AG09309 (cell line): ENCODE data around the gene ANGPTL8.

Experiments used
- DNase-seq: peaks from one replicate; pipeline ENCODE4 v3.0.0-alpha.2; 2010; ENCODE audit warnings: low read depth
- H3K4me3 ChIP-seq: 2 replicates; pipeline ENCODE4 v1.5.1; 2011; ENCODE audit warnings: mild to moderate bottlenecking, low read depth, low read length, moderate library complexity; ENCODE audit not compliant: control insufficient read depth
- TF ChIP-seq, protein P1 (sequence below): IDR thresholded peaks from 2 replicates; pipeline ENCODE4 v1.5.1; 2011; ENCODE audit warnings: mild to moderate bottlenecking, low read depth, low read length, inconsistent platforms; ENCODE audit not compliant: insufficient read depth, control insufficient read depth; ENCODE audit errors: missing control alignments

Gene ANGPTL8

DNA sequence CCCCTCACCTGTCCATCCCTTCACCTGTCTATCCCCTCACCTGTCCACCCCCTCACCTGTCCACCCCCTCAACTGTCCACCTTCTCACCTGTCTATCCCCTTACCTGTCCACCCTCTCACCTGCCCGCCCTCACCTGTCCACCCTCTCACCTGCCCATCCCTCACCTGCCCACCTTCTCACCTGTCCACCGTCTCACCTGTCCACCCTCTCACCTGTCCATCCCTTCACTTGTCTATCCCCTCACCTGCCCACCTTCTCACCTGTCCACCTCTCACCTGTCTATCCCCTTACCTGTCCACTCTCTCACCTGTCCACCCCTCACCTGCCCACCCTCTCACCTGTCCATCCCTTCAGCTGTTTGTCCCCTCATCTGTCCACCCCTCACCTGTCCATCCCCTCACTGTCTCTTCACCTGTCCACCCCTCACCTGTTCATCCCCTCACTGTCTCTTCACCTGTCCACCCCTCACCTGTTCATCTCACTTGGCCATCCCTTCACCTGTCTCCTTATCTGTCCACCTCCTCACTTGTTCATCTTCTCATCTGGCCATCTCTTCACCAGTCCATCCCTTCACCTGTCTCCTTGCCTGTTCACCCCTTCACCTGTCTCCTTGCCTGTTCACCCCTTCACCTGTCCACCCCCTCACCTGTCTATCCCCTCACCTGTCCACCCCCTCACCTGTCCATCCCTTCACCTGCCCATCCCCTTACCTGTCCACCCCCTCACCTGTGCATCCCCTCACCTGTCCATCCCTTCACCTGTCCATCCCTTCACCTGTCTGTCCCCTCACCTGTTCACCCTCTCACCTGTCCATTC is 29.4 kb upstream of the ANGPTL8 start:
- no peak for DNase-seq
- no peak overlapping the region for H3K4me3 ChIP-seq
- TF ChIP-seq, protein P1, sequence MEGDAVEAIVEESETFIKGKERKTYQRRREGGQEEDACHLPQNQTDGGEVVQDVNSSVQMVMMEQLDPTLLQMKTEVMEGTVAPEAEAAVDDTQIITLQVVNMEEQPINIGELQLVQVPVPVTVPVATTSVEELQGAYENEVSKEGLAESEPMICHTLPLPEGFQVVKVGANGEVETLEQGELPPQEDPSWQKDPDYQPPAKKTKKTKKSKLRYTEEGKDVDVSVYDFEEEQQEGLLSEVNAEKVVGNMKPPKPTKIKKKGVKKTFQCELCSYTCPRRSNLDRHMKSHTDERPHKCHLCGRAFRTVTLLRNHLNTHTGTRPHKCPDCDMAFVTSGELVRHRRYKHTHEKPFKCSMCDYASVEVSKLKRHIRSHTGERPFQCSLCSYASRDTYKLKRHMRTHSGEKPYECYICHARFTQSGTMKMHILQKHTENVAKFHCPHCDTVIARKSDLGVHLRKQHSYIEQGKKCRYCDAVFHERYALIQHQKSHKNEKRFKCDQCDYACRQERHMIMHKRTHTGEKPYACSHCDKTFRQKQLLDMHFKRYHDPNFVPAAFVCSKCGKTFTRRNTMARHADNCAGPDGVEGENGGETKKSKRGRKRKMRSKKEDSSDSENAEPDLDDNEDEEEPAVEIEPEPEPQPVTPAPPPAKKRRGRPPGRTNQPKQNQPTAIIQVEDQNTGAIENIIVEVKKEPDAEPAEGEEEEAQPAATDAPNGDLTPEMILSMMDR: no peak

DNA sequence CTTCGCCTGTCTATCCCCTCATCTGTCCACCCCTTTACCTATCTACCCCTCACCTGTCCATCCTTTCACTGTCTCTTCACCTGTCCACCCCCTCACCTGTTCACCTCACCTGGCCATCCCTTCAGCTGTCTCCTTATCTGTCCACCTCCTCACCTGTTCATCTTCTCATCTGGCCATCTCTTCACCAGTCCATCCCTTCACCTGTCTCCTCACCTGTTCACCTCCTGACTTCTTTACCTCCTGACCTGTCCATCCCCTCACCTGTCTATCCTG is 28.8 kb upstream of the ANGPTL8 start:
- TF ChIP-seq, protein P1: no peak
- DNase-seq: no peak
- no peak overlapping the region for H3K4me3 ChIP-seq

DNA sequence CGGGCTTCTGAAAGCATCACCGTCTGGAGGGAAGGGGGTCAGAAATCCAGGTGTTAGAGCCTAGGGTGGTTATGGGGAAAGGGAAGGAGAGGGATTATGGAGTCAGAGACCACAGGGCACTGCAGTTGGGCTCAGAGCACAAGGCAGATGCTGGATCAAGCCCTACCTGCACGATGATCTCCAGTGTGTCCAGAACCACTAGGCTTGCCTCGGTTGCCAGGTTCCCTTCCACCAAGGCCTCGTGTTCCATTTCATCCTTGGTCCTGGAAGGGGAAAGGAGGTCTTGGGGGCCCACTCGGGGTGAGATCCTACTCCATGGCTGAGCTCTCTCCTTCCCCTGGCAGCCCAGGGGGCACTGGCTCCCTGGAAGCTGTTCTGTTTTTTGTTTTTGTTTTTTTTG is 25.0 kb upstream of the ANGPTL8 start:
- no peak for DNase-seq
- TF ChIP-seq, protein P1: no peak
- no peak overlapping the region for H3K4me3 ChIP-seq

DNA sequence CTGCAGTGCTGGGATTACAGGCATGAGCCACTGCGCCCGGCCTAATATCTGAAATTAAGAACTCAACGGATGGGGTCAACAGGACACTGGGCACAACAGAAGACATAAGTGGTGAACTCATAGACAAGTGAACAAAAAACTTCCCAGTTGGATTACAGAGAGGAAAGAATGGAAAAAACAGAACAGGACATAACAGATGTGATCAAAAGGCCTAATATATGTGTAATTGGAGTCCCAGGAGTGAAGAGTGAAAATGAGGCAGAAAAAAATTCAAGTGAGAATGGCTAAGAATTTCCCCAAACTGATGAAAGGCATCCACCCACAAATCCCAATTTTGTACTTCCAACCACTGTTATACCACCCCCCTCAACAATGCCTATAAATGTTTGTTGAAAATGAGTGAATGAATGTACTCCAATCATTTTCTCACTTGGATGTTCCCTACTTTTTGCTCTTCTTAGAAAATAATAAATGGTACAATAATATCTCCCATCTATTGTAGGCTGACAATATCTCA is 18.3 kb upstream of the ANGPTL8 start:
- no peak overlapping the region for H3K4me3 ChIP-seq
- TF ChIP-seq, protein P1: no peak
- no peak for DNase-seq

DNA sequence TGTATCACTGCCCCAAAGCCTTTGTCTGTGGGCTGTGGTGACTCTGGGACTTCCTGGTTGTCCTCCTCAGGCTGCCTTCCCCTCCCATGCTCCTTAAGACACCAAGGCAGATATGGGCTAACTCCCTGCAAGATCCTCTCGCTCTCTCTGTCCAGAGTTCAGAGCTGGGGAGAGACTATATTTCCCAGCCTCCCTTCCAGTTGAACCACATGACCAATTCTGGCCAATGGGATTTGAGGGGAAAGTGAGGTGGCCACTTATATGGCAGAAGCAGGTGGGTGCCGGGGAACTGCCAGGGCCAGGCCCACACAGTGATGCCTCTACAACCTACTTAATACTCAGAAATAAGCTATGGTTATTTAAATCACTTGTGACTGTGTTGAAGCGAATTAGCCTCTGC is 16.2 kb upstream of the ANGPTL8 start:
- TF ChIP-seq, protein P1: no peak
- no peak overlapping the region for H3K4me3 ChIP-seq
- DNase-seq: no peak

DNA sequence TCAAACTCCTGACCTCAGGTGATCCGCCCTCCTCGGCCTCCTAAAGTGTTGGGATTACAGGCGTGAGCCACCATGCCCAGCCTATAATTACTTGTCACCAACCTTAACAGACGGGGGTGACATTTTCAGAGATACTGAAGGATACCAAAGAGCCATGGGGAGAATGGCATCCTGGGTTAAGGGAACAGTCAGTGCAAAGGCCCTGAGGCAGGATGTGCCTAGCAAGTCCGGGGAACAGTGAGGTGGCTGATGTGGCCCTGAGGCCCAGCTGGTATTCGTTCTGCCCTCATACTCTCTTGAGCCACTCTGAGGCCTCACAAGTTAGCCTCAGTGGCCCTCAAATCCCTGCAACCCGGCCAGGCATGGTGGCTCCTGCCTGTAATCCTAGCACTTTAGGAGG is 15.0 kb upstream of the ANGPTL8 start:
- DNase-seq: no peak
- TF ChIP-seq, protein P1: no peak
- H3K4me3 ChIP-seq: no peak overlapping the region

DNA sequence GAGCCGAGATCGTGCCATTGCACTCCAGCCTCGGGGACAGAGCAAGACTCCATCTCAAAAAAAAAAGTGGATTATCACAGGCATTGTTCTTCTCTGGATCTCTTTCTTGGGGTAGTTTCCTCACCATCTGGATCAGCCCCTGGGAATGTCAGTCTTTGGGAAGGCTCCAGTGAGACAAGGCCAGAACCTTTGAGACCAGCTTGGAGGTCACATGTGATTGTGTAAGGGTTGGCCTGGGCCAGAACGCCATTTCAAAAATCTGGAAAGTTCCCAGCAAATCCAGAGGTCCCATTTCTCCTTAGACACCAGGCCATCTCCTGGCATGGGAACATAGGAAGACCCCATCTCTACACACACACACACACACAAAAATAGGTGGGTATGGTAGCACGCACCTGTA is 14.2 kb upstream of the ANGPTL8 start:
- no peak overlapping the region for H3K4me3 ChIP-seq
- TF ChIP-seq, protein P1: no peak
- no peak for DNase-seq
